SU-DHL-6 (cell line): ENCODE measurements around the gene KAZN.

Source experiments
- H2AFZ ChIP-seq: fragments of 200-600 bp; sonication (generic); 2 replicates; pipeline ENCODE4 v1.6.1; 2014; ENCODE audit warnings: low read depth, mild to moderate bottlenecking, moderate library complexity, mixed read lengths, antibody characterized with exemption, low read length; ENCODE audit not compliant: severe bottlenecking
- H3F3A ChIP-seq: fragments of 200-600 bp; shearing (Covaris generic); 2 replicates; pipeline ENCODE4 v1.6.0; 2016; ENCODE audit warnings: antibody characterized with exemption, mild to moderate bottlenecking; ENCODE audit not compliant: insufficient read depth
- H3K27ac ChIP-seq: fragments of 200-600 bp; sonication (generic); 2 replicates; pipeline ENCODE4 v1.5.1; 2016; ENCODE audit warnings: low read depth, mild to moderate bottlenecking, low read length, moderate library complexity, mixed read lengths
- H3K27me3 ChIP-seq: fragments of 200-600 bp; sonication (generic), shearing (Covaris generic); 2 replicates; pipeline ENCODE4 v1.6.0; 2014; ENCODE audit warnings: mild to moderate bottlenecking, low read length
- H3K36me3 ChIP-seq: fragments of 200-600 bp; sonication (generic); 2 replicates; pipeline ENCODE4 v1.6.1; 2014; ENCODE audit warnings: mild to moderate bottlenecking, low read length, mixed read lengths
- H3K4me2 ChIP-seq: fragments of 300-600, 200-600 bp; shearing (Covaris generic), sonication (generic); 2 replicates; pipeline ENCODE4 v1.6.0; 2014; ENCODE audit warnings: low read length, low read depth, mild to moderate bottlenecking; ENCODE audit not compliant: poor library complexity, severe bottlenecking
- H3K4me3 ChIP-seq: fragments of 200-600 bp; sonication (generic); 2 replicates; pipeline ENCODE4 v1.5.1; 2014; ENCODE audit warnings: antibody characterized with exemption, low read length, mild to moderate bottlenecking, mixed read lengths; ENCODE audit not compliant: insufficient read depth, poor library complexity, severe bottlenecking
- H3K79me2 ChIP-seq: fragments of 200-600 bp; sonication (generic); 2 replicates; pipeline ENCODE4 v1.6.1; 2014; ENCODE audit warnings: mild to moderate bottlenecking, low read length, moderate library complexity; ENCODE audit not compliant: insufficient read depth
- H3K9ac ChIP-seq: fragments of 200-600 bp; sonication (generic); 2 replicates; pipeline ENCODE4 v1.7.0; 2014; ENCODE audit warnings: mild to moderate bottlenecking, low read length
- H3K9me2 ChIP-seq: fragments of 200-600 bp; sonication (generic); replicated peaks from 2 replicates; pipeline ENCODE4 v1.6.1; 2014; ENCODE audit warnings: low read length; ENCODE audit not compliant: insufficient read depth
- H3K9me3 ChIP-seq: fragments of 200-600 bp; sonication (generic); 2 replicates; pipeline ENCODE4 v1.6.1; 2014; ENCODE audit warnings: low read length, mixed read lengths; ENCODE audit not compliant: insufficient read depth
- H4K20me1 ChIP-seq: fragments of 200-600 bp; sonication (generic); 2 replicates; pipeline ENCODE4 v1.6.1; 2014; ENCODE audit warnings: low read depth, mild to moderate bottlenecking, antibody characterized with exemption, low read length, moderate library complexity, mixed read lengths
- CTCF ChIP-seq: fragments of 200-600 bp; sonication (generic); IDR thresholded peaks from one replicate; pipeline ENCODE4 v1.5.1; 2017; ENCODE audit warnings: antibody characterized with exemption, mild to moderate bottlenecking, low read length, moderate library complexity; ENCODE audit not compliant: insufficient read depth, poor library complexity, severe bottlenecking
- EZH2phosphoT487 ChIP-seq: fragments of 200-600 bp; sonication (generic), shearing (Covaris generic); conservative IDR thresholded peaks from 2 replicates; pipeline ENCODE4 v1.6.1; 2018; ENCODE audit warnings: mild to moderate bottlenecking, antibody characterized with exemption, low read length, moderate library complexity, mixed read lengths

KAZN gene

GRCh38 chr1:15096293-15096692 lies 497.8 kb downstream of the KAZN start:
- Histone ChIP-seq H3K79me2 (no peaks in the 10 kb centered on the region), H3K4me3 (no peak overlapping the region), H3K36me3 (no peaks in the 10 kb centered on the region), H2AFZ (no peak overlapping the region), H3K9me3 (no peaks in the 10 kb centered on the region), H3K9ac (no peak overlapping the region), H4K20me1 (no peaks in the 10 kb centered on the region), H3K27me3 (no peaks in the 10 kb centered on the region), H3K4me2 (no peak overlapping the region), H3F3A (no peaks in the 10 kb centered on the region), H3K27ac (no peak overlapping the region), H3K9me2 (no peaks in the 10 kb centered on the region)
- TF ChIP-seq CTCF (no peak), EZH2phosphoT487 (no peak)

- H2AFZ ChIP-seq, result no peak overlapping the region
- no peak for TF ChIP-seq CTCF
- H3K9ac ChIP-seq, result no peak overlapping the region
- H3K4me3 ChIP-seq, result no peak overlapping the region
- H3K27ac ChIP-seq, result no peak overlapping the region
- no peaks in the 10 kb centered on the region for H3F3A ChIP-seq
- H4K20me1 ChIP-seq, result no peaks in the 10 kb centered on the region
- no peak overlapping the region for H3K4me2 ChIP-seq
- no peaks in the 10 kb centered on the region for H3K9me3 ChIP-seq
- no peaks in the 10 kb centered on the region for H3K36me3 ChIP-seq
- H3K27me3 ChIP-seq, result no peaks in the 10 kb centered on the region
- H3K79me2 ChIP-seq, result no peaks in the 10 kb centered on the region
- H3K9me2 ChIP-seq, result no peaks in the 10 kb centered on the region
Observed at GRCh38 chr1:15098176-15099125, 500.0 kb downstream of the KAZN start.

DNA sequence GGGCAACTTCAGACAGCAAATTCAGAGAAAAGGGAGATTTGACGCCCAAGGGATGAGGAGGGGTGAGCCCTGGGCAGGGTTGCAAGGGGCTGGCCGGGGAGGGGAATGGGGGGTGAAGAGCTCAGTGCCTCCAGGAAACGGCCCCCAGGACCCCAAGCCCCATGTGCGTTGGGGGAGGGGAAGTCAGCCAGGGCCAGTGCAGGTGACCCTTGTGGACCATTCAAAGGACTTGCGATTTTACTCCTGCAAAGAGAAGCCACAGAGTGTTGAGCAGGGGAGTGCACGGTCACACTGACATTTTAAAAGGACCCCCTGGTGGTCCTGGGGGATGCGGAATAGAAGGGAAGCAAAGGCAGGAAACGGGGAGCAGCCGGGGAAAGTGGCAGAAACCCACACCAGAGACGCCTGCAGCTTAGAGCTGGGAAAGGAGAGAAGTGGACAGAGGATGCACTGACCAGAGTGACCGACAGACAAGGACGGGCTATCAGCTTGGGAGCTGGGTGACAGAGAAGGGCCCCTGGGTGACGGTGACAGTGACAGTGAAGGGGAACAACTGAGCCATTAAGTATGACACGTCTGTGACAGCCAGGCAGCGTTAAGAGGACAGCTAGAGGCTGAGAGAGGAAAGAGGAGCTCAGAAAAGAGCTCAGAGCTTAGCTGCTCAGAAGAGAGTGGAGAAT lies 501.1 kb downstream of the KAZN start:
- Histone ChIP-seq H3K9me3 (no peaks in the 10 kb centered on the region), H3K9me2 (no peaks in the 10 kb centered on the region), H4K20me1 (no peaks in the 10 kb centered on the region), H3K9ac (no peak overlapping the region), H3K36me3 (no peaks in the 10 kb centered on the region), H3F3A (no peaks in the 10 kb centered on the region), H3K4me2 (no peak overlapping the region), H3K79me2 (no peaks in the 10 kb centered on the region), H3K27ac (no peak overlapping the region), H3K4me3 (no peak overlapping the region), H3K27me3 (no peaks in the 10 kb centered on the region), H2AFZ (no peak overlapping the region)
- no peak for TF ChIP-seq EZH2phosphoT487
- TF ChIP-seq CTCF, result no peak
